Endothelial cell of umbilical vein (primary cell): Measurements from ENCODE around the gene ASIC4.

Source experiments
- EZH2 ChIP-seq: IDR thresholded peaks from 2 replicates; pipeline ENCODE4 v1.6.1; 2012; ENCODE audit warnings: borderline replicate concordance, low read depth, mild to moderate bottlenecking, moderate library complexity, low read length, inconsistent platforms; ENCODE audit not compliant: severe bottlenecking
- FOS ChIP-seq: IDR thresholded peaks from 2 replicates; pipeline ENCODE4 v1.6.1; 2011; ENCODE audit warnings: mild to moderate bottlenecking, low read length, moderate library complexity, borderline replicate concordance; ENCODE audit not compliant: insufficient read depth
- GATA2 ChIP-seq: IDR thresholded peaks from 2 replicates; pipeline ENCODE4 v1.7.0; 2011; ENCODE audit warnings: low read depth, mild to moderate bottlenecking, moderate library complexity, mixed read lengths, low read length; ENCODE audit not compliant: insufficient read length, insufficient read depth
- JUN ChIP-seq: IDR thresholded peaks from 2 replicates; pipeline ENCODE4 v1.6.1; 2011; ENCODE audit warnings: borderline replicate concordance, low read depth; ENCODE audit not compliant: insufficient read length, insufficient read depth
- MYC ChIP-seq: IDR thresholded peaks from one replicate; pipeline ENCODE4 v1.6.1; 2011; ENCODE audit warnings: mild to moderate bottlenecking, low read depth, low read length
- POLR2A ChIP-seq: IDR thresholded peaks from 2 replicates; pipeline ENCODE4 v1.6.1; 2012; ENCODE audit warnings: low read depth, mild to moderate bottlenecking, control low read depth, low read length
- POLR2AphosphoS5 ChIP-seq: IDR thresholded peaks from 2 replicates; pipeline ENCODE4 v1.6.1; 2012; ENCODE audit warnings: low read depth, mild to moderate bottlenecking, control low read depth, low read length, moderate library complexity; ENCODE audit not compliant: insufficient read depth
- TF ChIP-seq, protein P1 (sequence below), 2 donors: IDR thresholded peaks; 1 replicate in 1 of 2; 2 replicates in 1 of 2; pipeline ENCODE4 v1.5.1; 2011; ENCODE audit warnings: low read length in 2 of 2, mild to moderate bottlenecking in 2 of 2, moderate library complexity in 2 of 2, control low read depth in 1 of 2, inconsistent platforms in 1 of 2, low read depth in 1 of 2; ENCODE audit not compliant: insufficient read depth in 1 of 2; ENCODE audit errors: extremely low read depth in 1 of 2
- TF ChIP-seq, protein P2 (sequence below): IDR thresholded peaks from 2 replicates; pipeline ENCODE4 v1.6.1; 2011; ENCODE audit not compliant: insufficient read depth, insufficient read length

DNA sequence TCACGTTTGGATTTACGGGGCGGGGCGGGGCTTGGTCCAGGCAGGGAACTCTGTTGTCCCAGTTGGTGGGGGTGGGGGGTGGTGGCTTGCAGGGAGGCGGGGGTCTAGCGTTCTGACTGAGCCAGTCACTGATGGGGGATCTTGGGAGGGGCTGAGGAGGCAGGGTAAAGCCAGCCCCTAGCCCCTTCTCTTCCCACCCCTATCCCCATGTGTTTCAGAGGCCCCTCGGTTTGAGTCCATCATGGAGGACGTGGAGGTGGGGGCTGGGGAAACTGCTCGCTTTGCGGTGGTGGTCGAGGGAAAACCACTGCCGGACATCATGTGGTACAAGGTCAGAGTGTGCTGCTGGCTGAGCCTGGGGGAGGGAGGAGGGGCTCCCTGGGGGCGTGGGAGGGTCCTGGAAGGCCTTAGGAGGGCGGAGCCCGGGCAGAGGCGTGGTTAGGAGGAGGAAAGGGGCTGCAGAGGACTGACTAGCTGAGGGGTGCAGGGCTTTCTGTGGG is 37.6 kb upstream of the ASIC4 start:
- TF ChIP-seq, protein P1, sequence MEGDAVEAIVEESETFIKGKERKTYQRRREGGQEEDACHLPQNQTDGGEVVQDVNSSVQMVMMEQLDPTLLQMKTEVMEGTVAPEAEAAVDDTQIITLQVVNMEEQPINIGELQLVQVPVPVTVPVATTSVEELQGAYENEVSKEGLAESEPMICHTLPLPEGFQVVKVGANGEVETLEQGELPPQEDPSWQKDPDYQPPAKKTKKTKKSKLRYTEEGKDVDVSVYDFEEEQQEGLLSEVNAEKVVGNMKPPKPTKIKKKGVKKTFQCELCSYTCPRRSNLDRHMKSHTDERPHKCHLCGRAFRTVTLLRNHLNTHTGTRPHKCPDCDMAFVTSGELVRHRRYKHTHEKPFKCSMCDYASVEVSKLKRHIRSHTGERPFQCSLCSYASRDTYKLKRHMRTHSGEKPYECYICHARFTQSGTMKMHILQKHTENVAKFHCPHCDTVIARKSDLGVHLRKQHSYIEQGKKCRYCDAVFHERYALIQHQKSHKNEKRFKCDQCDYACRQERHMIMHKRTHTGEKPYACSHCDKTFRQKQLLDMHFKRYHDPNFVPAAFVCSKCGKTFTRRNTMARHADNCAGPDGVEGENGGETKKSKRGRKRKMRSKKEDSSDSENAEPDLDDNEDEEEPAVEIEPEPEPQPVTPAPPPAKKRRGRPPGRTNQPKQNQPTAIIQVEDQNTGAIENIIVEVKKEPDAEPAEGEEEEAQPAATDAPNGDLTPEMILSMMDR (IDR thresholded peaks at IDR 0.05; ENCODE audit: extremely low read depth in 1 of 2, insufficient read depth in 1 of 2, low read depth in 1 of 2, low read length in 2 of 2): no peak
- no peak for TF ChIP-seq POLR2AphosphoS5
- no peak for TF ChIP-seq POLR2A
- TF ChIP-seq EZH2: no peak
- TF ChIP-seq, protein P2, sequence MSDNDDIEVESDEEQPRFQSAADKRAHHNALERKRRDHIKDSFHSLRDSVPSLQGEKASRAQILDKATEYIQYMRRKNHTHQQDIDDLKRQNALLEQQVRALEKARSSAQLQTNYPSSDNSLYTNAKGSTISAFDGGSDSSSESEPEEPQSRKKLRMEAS: no peak
- TF ChIP-seq MYC: no peak
- no peak for TF ChIP-seq GATA2
- TF ChIP-seq JUN: no peak
- no peak for TF ChIP-seq FOS
